AG09309 (cell line): ENCODE results near the gene BCKDK.

Experiments used
- DNase-seq: peaks from one replicate; pipeline ENCODE4 v3.0.0-alpha.2; 2010; ENCODE audit warnings: low read depth
- H3K4me3 ChIP-seq: 2 replicates; pipeline ENCODE4 v1.5.1; 2011; ENCODE audit warnings: mild to moderate bottlenecking, low read depth, low read length, moderate library complexity; ENCODE audit not compliant: control insufficient read depth
- CTCF ChIP-seq: IDR thresholded peaks from 2 replicates; pipeline ENCODE4 v1.5.1; 2011; ENCODE audit warnings: mild to moderate bottlenecking, low read depth, low read length, inconsistent platforms; ENCODE audit not compliant: insufficient read depth, control insufficient read depth; ENCODE audit errors: missing control alignments

Gene BCKDK

GRCh38 chr16:31067342-31067741 is 40.8 kb upstream of the BCKDK start:
- H3K4me3 ChIP-seq = no peak overlapping the region
- no peak for DNase-seq
- TF ChIP-seq CTCF = no peak

- no peak for TF ChIP-seq CTCF
- H3K4me3 ChIP-seq = peak overlapping the region; percentile 95
- DNase-seq = peak; percentile 76
These were observed 36.3 kb upstream of the BCKDK start for GRCh38 chr16:31071861-31072260.

GRCh38 chr16:31072540-31073141 is 35.5 kb upstream of the BCKDK start:
- peak overlapping the region; percentile 95 for H3K4me3 ChIP-seq
- TF ChIP-seq CTCF = no peak
- DNase-seq = no peak

DNA sequence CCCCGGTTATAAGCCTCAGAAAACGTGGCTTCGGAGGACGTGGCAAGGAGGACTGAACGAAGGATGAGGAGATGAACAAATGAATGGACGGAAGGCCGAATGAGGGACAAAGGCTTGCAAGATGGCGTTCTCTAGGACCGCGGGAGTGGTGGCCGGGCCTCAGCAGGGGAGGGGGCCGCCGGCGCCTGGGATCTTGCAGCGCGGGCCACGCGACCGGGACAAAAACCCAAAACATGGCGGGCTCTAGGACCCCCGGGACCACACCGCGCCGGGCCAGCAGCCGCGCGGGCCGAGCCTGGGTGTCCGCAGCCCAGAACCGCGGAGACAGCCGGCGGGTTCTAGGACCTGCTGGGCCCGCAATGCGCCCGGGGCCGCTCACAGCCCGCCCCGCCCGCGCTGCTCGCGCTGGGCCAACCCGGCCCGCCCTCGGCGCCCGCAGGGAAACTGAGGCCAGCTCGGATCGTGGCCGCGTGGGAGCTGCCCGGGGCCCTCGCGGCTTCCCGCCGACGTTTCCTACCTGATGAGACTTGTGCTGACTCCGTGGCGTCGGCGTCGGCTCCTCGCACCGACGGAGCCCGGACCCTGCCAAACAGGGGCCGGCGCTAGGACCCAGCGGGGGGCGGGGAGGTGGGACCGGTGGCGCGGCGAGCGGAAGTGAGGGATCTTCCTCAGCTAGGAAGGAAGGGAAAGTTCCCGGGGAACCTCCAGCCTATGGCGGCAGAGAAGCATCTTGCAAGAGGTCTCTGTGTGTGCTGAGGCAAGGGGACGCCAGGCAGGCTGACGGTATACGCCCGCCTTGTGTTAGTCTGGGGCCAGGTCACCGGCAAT is 34.8 kb upstream of the BCKDK start:
- DNase-seq = peak; percentile 52
- peak overlapping the region; percentile 95 for H3K4me3 ChIP-seq
- TF ChIP-seq CTCF = no peak

DNA sequence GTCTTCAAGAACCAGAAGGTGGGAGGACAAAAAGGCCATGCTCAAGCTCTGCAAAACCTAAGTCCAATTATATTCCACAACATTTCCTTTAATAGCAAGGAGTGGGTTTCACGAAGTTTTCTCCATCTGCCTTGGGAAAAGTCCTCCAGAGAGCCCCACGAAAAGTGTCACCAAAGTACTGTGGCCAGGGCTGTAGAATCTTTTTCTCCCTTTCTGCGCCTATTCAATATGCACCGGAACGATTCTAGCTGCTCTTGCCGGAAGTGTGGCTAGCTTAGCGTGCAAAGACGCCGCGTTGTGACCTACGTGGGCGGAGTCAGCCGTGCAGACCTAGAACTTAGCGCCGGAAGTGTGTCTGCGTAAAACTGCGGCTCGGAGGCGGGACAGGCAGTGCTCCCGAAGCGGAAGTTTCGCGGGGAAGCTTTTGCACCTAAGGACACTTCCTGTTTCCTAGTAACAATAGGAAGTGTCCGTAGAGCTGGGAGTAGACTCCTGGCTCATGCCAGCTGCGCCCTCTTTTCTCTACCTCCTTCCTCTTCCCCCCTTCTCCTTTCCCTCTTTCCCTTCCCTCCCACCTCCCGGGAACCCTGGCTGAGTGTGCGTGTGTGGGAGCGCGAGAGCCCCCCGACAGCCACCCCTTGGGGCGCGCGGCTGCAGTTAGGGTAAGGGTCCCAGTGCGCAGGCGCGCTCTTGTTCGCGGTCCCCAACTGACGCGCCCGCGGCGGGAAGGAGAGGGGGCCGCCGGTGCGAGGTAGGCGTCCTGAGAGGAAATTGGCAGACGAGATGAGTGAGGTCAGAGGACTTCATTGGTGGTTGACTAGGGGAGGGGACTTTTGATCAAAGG is 34.0 kb upstream of the BCKDK start, which contains the start of the genes ZNF646 and ZNF668:
TSS of gene ZNF646 (plus strand) at position 453 of the 844 bp plus-strand sequence. CDS start 1,903 bp downstream, outside the sequence.
TSS of gene ZNF668 (minus strand) at position 271 of the 844 bp plus-strand sequence. CDS start 9,781 bp downstream, outside the sequence.
- DNase-seq = peak; percentile 97

More for the DNA sequence above, 34.0 kb upstream of the BCKDK start, which contains the start of the genes ZNF646 and ZNF668:
- peak within 1 kb of the TSS; percentile 95 for H3K4me3 ChIP-seq
- no peak for TF ChIP-seq CTCF
